CD4-positive, alpha-beta T cell treated with Interleukin-6 for 4 hours (primary cell): Measurements from ENCODE around the gene SF3B5.
A peak's percentile ranks its signal among the peaks of the same experiment; 100 is the strongest.
"Not testable (repeated sequence)": the region's sequence is repeated elsewhere in the genome, so short reads cannot be mapped to it uniquely, and the experiment has no call there.

Source experiments
- DNase-seq: peaks from one replicate; pipeline ENCODE4 v3.0.0-alpha.2; 2020; ENCODE audit warnings: mixed read lengths

The SF3B5 gene

GRCh38 chr6:144062786-144063185 lies 32.6 kb downstream of the SF3B5 start:
- DNase-seq = no peak

GRCh38 chr6:144059139-144059538 lies 36.2 kb downstream of the SF3B5 start:
- no peak for DNase-seq

GRCh38 chr6:144055121-144055931 lies 40.0 kb downstream of the SF3B5 start:
- DNase-seq = peak; percentile 65

- DNase-seq = no peak
Observed at GRCh38 chr6:144053601-144054000, 41.8 kb downstream of the SF3B5 start.

DNA sequence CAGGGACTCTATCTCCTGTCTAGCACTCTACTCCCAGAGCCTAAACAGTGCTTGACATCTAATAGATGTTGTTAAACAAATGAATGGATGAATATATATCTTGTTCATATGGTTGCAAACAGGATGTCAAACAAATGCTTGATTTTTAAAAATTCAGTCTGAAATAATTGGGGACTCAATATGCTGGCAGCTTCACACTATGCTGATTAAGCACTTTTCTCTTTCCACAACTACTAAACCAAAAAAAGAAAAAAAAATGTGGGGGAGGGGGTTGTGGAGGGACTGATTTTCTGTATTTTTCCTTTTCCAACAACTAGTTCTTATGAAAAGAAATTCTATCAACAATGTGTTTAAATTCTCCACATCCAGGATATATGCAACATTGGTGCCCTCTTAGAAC lies 42.9 kb downstream of the SF3B5 start:
- DNase-seq = no peak

DNA sequence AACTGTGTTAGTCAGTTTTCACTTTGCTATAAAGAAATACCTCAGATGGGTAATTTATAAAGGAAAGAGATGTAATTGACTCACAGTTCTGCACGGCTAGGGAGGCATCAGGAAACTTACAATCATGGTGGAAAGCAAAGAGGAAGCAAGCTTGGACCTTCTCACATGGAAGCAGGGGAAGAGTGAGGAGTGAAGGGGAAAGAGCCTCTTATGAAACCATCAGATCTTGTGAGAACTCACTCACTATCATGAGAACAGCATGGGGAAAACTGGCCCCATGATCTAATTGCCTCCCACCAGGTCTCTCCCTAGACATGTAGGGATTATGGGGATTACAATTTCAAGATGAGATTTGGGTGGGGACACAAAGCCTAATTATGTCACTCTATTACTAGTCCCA lies 46.0 kb downstream of the SF3B5 start:
- no peak for DNase-seq

DNA sequence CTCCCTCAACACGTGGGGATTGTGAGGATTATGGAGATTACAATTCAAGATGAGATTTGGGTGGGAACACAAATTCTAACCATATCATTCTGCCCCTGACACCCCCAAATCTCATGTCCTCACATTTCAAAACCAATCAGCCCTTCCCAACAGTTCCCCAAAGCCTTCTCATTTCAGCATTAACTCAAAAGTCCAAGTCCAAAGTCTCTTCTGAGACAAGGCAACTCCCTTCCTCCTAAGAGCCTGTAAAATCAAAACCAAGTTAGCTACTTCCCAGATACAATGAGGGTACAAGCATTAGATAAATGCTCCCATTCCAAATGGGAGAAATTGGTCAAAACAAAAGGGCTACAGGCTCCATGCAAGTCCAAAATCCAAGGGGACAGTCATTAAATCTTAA lies 47.7 kb downstream of the SF3B5 start:
- DNase-seq = no peak

DNA sequence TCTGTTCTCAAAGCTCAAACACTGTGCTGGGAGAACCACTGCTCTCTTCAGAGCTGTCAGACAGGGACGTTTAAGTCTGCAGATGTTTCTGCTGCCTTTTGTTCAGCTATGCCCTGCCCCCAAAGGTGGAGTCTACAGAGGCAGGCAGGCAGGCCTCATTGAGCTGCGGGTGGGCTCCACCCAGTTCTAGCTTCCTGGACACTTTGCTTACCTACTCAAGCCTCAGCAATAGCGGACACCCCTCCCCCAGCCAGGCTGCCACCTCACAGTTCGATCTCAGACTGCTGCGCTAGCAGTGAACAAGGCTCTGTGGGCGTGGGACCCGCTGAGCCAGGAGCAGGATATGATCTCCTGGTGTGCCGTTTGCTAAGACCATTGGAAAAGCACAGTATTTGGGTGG lies 48.7 kb downstream of the SF3B5 start:
- peak; percentile 25 for DNase-seq

GRCh38 chr6:144044989-144045388 lies 50.4 kb downstream of the SF3B5 start:
- DNase-seq = not testable (repeated sequence)
